ENCODE data around the gene TMEM100. TPM values are rescaled to one million over a fixed set of nuclear protein-coding genes. Genes with fewer than 3 reads are reported as not detected.

TMEM100 gene
- total and polyA plus RNA-seq, 2 of the 8 experiments (the other 6 are each of a cell fraction or from before 2014, with no cell fraction given) = 0.36 to 0.48 TPM

GRCh38 chr17:55710410-55710809 lies 12.3 kb downstream of the TMEM100 start (continued):
- TF ChIP-seq, protein P1, sequence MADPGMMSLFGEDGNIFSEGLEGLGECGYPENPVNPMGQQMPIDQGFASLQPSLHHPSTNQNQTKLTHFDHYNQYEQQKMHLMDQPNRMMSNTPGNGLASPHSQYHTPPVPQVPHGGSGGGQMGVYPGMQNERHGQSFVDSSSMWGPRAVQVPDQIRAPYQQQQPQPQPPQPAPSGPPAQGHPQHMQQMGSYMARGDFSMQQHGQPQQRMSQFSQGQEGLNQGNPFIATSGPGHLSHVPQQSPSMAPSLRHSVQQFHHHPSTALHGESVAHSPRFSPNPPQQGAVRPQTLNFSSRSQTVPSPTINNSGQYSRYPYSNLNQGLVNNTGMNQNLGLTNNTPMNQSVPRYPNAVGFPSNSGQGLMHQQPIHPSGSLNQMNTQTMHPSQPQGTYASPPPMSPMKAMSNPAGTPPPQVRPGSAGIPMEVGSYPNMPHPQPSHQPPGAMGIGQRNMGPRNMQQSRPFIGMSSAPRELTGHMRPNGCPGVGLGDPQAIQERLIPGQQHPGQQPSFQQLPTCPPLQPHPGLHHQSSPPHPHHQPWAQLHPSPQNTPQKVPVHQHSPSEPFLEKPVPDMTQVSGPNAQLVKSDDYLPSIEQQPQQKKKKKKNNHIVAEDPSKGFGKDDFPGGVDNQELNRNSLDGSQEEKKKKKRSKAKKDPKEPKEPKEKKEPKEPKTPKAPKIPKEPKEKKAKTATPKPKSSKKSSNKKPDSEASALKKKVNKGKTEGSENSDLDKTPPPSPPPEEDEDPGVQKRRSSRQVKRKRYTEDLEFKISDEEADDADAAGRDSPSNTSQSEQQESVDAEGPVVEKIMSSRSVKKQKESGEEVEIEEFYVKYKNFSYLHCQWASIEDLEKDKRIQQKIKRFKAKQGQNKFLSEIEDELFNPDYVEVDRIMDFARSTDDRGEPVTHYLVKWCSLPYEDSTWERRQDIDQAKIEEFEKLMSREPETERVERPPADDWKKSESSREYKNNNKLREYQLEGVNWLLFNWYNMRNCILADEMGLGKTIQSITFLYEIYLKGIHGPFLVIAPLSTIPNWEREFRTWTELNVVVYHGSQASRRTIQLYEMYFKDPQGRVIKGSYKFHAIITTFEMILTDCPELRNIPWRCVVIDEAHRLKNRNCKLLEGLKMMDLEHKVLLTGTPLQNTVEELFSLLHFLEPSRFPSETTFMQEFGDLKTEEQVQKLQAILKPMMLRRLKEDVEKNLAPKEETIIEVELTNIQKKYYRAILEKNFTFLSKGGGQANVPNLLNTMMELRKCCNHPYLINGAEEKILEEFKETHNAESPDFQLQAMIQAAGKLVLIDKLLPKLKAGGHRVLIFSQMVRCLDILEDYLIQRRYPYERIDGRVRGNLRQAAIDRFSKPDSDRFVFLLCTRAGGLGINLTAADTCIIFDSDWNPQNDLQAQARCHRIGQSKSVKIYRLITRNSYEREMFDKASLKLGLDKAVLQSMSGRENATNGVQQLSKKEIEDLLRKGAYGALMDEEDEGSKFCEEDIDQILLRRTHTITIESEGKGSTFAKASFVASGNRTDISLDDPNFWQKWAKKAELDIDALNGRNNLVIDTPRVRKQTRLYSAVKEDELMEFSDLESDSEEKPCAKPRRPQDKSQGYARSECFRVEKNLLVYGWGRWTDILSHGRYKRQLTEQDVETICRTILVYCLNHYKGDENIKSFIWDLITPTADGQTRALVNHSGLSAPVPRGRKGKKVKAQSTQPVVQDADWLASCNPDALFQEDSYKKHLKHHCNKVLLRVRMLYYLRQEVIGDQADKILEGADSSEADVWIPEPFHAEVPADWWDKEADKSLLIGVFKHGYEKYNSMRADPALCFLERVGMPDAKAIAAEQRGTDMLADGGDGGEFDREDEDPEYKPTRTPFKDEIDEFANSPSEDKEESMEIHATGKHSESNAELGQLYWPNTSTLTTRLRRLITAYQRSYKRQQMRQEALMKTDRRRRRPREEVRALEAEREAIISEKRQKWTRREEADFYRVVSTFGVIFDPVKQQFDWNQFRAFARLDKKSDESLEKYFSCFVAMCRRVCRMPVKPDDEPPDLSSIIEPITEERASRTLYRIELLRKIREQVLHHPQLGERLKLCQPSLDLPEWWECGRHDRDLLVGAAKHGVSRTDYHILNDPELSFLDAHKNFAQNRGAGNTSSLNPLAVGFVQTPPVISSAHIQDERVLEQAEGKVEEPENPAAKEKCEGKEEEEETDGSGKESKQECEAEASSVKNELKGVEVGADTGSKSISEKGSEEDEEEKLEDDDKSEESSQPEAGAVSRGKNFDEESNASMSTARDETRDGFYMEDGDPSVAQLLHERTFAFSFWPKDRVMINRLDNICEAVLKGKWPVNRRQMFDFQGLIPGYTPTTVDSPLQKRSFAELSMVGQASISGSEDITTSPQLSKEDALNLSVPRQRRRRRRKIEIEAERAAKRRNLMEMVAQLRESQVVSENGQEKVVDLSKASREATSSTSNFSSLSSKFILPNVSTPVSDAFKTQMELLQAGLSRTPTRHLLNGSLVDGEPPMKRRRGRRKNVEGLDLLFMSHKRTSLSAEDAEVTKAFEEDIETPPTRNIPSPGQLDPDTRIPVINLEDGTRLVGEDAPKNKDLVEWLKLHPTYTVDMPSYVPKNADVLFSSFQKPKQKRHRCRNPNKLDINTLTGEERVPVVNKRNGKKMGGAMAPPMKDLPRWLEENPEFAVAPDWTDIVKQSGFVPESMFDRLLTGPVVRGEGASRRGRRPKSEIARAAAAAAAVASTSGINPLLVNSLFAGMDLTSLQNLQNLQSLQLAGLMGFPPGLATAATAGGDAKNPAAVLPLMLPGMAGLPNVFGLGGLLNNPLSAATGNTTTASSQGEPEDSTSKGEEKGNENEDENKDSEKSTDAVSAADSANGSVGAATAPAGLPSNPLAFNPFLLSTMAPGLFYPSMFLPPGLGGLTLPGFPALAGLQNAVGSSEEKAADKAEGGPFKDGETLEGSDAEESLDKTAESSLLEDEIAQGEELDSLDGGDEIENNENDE (IDR thresholded peaks at IDR 0.05; ENCODE audit: insufficient replicate concordance, low read length) = no peak
- no peak for TF ChIP-seq MAFK (IDR thresholded peaks at IDR 0.05; ENCODE audit: low read depth, low read length)
- TF ChIP-seq SRF (IDR thresholded peaks at IDR 0.05; ENCODE audit: low read depth, low read length) = no peak
- TF ChIP-seq POLR2A (IDR thresholded peaks at IDR 0.05; ENCODE audit: control extremely low read depth in 1 of 2, low read depth in 2 of 2, low read length in 2 of 2) = no peak
- no peak for TF ChIP-seq EGR1 (IDR thresholded peaks at IDR 0.05; ENCODE audit: borderline replicate concordance, low read depth, low read length)
- TF ChIP-seq SP2 (IDR thresholded peaks at IDR 0.05; ENCODE audit: low read length) = no peak
- no peak for TF ChIP-seq CEBPB (IDR thresholded peaks at IDR 0.05; ENCODE audit: low read depth, low read length)

Data from H1 (cell line).